Measurements from ENCODE around the gene PDGFRB.

Gene PDGFRB

DNA sequence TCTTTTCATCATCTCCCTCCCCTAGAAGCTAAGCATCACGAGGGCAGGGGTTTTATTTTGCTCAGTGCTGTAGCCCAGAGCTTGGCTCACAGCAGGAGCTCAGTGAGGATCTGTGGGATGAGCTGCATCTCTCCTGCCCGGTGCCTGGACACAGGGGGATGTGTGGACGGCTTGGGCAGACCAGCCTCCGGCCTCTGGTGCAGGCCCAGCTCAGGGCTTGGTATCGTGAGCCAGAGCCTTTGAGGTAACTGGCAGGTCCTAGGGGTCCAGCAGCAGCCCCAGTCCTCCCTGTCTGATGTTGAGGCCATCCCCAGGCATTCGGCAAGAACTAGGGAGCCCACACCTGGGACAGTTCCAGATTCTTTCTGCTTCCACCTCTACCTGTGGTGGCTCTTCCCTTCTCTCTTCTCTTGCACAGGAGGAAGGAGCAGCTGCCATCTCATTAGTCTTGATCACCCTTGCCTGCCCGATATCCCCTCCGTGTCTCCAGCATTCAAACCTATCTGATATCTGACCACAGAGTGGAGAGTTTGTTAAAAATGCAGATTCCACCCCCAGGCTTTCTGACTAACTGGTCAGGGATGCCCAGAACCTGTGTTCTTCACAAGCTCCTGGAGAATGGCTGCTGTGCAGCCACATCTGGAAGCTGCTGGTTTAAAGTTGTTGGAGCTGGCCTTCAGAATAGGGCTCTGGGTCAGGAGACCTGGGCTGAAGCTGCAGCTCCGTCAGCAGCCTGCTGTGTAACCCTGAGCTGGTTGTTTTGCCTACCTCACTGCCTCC is 26.3 kb upstream of the PDGFRB start:
- DNase-seq: no peak

DNA sequence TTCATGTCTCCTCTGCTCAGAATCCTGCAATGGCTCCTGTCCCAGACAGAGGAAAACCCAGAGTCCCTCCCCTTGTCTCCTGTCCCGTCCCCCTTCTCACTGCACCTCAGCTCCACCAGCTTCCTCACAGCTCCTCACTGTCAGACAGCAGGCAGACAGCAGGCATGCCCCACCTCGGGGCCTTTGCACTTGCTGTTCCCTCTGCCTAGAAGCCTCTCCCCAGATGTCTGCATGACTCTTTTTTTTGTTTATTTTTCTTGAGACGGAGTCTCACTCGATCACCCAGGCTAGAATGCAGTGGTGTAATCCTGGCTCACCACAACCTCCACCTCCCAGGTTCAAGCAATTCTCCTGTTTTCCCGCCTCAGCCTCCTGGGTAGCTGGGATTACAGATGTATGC is 25.4 kb upstream of the PDGFRB start:
- no peak for DNase-seq

- peak in 1 of 2 donors; percentile 60 for DNase-seq
These were observed 24.8 kb upstream of the PDGFRB start for GRCh38 chr5:150180241-150181026.

DNA sequence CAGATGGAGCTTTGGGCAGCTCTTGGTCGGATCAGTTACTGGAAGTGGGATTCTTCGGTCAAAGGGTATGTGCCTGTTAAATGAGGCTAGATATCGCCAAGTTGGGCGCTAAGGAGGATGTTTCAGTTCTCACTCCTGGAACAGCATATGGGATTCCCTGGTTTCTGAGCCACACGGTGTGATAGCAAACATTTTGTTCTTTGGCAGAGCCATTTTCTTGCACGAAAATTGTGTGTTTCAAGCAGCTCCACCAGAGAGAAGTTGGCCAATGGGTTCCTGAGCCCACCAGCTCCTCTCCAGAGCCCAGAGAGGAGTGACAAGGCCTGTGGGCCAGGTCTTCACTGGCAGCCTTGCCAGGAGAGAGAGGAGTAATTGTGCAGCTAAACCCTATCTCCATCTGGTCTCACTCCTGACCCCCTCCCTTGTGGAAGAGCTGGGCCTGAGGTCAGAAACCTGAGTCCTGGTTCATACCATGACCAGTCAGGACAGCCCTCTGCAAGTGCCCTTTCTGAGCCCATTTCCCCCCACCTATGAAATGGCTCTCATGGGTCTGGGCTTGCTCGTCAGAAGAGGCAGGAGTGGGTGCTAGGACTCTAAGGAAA is 23.5 kb upstream of the PDGFRB start:
- no peak for DNase-seq

DNA sequence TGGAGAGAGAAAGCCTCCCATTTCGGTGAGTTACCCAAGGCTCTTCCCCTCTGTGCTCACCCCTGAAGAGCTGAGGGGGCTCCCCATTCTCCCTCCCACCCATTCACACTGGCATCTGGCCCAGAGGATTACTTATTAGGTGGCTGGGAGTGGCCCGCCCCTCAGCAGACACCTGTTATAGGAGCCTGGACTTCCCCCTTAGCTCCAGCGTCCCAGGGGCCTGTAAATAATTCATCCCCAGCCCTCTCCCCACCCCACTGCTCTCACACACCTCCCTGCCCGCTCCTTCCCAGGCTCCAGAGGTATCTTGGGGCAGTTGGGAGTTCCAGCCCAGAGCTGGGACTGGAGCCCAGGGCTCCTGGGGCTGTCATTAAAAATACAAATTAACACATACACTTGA is 22.6 kb upstream of the PDGFRB start:
- DNase-seq: no peak

- no peak for DNase-seq
These were observed 22.1 kb upstream of the PDGFRB start for GRCh38 chr5:150177721-150178120.

- DNase-seq: no peak
These were observed 21.3 kb upstream of the PDGFRB start for GRCh38 chr5:150176745-150177477.

DNA sequence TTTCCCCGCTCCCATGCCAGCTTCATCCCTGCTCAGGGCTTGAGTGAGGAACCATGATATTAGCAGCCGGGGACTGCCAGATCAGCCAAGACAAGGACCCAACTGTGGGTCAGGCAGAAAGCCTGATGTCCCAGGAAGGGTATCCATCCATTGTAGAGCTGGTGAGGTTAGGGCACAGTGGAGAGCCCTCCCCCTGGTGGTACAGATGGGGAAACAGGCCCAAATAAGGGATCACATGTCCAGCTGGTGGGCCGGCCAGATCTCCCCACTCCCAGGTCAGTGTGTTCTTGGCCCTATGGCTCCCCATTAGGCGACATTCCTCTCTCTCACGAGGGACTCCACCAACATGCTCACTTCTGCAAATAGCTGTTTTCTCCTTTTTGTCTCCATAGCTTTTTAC is 19.9 kb upstream of the PDGFRB start:
- DNase-seq: peak in 1 of 2 donors; percentile 41

DNA sequence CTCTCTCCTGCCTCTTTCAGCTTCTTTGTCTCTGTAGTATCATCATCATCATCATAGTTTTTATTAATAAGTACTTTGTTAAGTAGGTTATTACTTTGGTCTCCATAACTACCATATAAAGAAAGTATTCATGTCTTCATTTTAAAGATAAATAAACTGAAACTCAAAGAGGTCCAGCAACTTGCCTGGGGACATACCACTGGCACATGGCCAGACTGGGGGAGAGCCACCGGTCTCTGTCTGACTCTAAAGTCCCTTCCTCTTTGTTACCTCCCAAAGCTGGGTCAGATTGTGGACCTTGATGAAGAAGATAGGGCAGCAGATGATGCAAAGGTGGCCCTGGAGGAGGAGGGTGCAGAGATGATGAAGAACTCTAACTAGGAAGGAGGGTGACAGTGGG is 19.4 kb upstream of the PDGFRB start:
- no peak for DNase-seq

DNA sequence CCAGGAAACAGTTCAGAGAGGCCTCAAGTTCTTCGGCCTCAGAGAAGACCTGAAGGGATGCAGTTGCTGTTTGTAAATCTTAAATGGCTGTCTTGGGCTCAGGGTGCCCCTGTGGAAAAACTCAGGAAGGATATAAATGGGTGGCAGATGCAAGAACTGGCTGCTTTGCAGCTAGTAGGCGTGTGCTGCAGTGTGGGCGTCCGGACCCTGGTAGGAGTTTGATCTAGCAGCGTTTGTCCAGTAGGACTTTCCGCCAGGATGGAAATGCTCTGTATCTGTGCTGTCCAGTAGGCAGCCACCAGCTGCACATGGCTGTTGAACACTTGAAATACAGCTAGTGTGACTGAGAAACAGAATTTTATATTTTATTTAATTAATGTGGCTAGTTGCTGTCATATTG is 18.6 kb upstream of the PDGFRB start:
- DNase-seq: no peak

DNA sequence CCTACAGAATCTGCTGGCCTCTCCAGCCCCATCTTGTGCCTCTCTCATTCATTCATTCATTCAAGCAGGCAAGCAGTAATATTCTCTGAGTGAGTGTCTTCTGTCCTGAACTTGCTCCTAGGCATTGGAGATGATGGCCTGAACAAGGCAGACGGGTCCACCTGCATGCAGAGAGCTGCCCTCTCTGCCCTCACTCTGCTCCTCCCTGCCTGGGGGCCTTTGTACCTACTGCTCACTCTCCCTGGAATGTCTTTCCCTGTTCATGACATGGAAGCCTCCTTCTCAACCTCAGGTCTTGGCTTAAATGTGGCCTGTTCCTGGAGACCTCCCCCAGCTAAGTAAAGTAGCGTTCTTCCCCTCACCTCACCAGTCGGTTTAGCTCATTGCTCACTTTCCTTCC is 17.5 kb upstream of the PDGFRB start:
- no peak for DNase-seq

- DNase-seq: no peak
These were observed 16.9 kb upstream of the PDGFRB start for GRCh38 chr5:150172556-150172955.

DNA sequence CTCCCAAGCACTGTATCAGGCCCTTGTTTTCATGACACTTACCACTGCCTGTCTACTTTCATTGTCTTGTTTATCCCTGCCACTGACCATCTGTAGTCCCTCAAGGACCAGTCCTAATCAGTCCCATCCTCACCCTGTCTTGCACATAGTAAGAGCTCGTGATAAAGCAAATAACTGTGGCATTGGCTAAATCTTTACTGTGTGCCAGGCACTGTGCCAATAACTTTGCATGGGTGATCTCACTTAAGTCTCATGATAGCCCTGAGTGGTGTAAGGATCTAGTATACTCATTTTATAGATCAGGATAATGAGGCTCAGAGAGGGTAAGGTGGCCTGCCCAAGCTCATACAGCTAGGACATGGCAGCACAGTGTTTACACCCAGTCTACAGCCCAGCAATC is 16.5 kb upstream of the PDGFRB start:
- no peak for DNase-seq

DNA sequence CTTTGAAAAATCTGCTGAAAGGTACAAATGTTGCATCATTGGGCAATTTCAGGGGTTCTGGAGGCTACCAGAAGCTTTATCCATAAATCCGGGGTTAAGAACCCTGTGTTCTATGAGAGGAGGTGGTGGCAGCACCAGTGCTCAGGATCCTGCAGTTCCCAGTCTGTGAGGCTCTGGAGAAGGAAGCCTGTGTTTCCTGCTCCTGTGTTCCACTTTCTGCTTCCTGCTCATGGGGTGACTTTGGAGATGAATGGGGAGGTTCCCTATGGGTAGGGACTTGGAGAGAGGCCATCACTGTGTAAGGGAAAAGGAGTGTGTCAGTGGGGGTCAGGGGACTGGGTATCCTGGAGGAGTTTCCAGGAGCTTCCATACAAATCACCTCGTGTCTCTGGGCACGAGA is 13.2 kb upstream of the PDGFRB start:
- DNase-seq: no peak

DNA sequence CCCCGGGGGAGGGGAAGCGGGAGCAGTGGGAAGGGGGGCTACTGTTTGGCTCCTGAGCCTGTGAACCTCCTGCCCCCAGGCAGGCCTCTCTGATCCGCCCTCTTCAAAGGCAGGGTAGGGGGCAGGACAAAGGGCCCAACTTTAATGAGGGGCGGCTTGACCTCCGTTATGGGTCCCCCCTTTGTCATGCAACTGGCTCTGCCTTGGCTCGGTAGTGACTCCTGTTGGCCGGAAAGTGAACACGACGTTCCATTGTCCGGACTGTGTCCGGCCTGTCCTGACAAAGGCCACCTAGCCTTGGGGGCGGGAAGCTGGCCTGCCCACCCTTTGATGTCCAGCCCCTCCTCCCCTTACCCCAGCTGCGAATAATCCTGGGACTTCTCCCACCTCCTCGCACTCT is 12.3 kb upstream of the PDGFRB start:
- DNase-seq: no peak

GRCh38 chr5:150167512-150167850 is 11.8 kb upstream of the PDGFRB start:
- no peak for DNase-seq

DNA sequence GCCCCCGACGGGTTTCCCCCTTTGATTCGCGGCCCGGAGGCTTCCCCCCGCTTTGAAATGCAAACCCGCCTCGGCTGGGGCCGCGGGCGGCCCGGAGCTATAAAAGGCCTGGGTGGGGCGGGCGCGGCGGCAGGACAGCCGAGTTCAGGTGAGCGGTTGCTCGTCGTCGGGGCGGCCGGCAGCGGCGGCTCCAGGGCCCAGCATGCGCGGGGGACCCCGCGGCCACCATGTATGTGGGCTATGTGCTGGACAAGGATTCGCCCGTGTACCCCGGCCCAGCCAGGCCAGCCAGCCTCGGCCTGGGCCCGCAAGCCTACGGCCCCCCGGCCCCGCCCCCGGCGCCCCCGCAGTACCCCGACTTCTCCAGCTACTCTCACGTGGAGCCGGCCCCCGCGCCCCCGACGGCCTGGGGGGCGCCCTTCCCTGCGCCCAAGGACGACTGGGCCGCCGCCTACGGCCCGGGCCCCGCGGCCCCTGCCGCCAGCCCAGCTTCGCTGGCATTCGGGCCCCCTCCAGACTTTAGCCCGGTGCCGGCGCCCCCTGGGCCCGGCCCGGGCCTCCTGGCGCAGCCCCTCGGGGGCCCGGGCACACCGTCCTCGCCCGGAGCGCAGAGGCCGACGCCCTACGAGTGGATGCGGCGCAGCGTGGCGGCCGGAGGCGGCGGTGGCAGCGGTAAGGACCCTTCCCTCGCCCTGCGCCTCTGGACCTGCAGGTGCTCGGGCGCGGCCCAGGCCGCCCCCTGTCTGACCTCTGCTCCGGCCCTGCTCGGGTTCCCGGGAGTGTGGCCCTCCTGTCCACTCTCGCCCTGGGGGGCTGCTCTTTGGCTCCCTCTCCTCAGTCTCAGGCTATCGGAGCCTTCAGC is 11.2 kb upstream of the PDGFRB start, which contains the start of gene CDX1:
CDX1 (plus strand) TSS at position 129 of the 862 bp plus-strand sequence; CDS start at position 228, 99 bp downstream.
- DNase-seq: no peak

- DNase-seq: no peak
These were observed 10.5 kb upstream of the PDGFRB start for GRCh38 chr5:150166037-150166649.

DNA sequence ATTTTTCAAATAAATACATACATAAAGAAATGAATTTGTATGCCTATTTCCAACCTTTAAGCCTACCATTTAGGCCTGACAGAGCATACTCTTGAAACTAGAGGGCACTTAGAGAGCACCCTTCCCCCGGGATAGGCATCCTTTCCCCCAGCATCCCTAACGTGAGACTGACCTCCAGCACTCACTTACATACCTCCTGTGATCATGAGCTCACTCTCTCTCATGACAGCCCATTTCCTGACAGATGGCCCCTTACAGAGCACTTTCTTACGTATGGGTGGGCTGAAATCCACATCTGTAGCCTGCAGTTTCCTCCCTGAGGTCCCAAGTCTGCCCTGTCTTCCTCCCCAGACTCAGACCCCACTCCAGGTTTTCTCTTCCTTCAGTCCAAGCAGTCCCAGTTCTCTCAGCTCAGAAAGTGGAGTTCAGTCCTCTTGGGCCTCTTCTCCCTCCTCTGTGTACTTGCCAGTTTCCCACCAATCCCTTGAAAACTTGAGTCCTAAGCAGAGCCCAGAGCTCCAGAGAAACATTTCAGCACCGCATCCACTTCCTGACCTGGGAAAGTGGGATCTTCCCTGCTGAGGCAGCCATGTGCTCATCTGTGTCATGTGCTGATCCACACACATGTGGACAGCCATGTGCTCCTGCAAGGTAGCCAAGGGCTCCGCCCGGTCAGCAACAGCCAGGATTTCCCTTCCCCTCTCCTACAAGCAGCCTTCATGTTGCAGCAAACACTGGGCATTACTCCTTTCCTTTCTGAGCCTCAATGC is 8.8 kb upstream of the PDGFRB start:
- DNase-seq: no peak

DNA sequence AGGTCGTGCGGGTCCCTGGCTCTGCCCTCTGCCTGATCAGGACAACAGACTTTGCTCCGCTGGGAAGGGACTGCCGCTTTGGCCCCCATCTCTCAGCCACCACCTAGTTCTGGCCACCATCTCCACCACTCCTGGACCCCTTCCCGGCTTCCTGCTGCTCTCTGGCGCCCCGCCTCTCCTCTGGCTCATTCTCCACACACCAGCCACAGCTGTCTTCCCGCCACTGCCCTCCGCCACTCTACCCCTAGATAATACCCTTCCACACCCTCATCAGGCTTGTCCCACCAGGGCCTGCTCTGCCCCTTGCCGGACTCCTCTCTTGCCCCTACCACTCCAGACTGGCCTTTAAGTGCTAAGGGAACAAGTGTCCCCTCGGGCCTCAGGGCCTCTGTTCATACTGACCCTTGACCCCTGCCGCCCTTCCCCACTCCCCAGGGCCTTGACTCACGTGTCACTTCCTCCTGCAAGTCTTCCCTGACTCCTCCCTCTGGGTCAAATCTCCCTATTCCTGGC is 8.0 kb upstream of the PDGFRB start:
- DNase-seq: no peak

DNA sequence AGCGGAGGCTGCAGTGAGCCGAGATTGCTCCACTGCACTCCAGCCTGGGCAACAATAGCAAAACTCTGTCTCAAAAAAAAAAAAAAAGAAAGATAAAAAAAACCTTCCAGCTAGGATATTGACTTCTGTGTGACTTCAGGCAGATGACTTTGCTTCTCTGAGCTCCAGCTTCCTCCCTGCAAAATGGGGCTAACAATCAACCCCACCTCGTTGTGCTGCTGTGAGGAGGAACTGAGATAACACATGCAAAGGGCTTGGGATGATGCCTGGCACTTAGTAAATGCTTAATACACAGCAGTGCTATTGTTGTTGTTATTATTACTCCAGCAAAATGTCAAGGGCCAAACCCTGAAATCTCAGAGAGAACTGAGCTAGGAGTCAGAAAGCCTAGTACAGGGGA is 7.4 kb upstream of the PDGFRB start:
- DNase-seq: no peak
